Fibroblast of peridontal ligament (primary cell): ENCODE results near the gene ZSWIM8.

Experiments
- DNase-seq: peaks from one replicate; pipeline ENCODE4 v3.0.0-alpha.2; 2010; ENCODE audit errors: extremely low read depth

The ZSWIM8 gene

DNA sequence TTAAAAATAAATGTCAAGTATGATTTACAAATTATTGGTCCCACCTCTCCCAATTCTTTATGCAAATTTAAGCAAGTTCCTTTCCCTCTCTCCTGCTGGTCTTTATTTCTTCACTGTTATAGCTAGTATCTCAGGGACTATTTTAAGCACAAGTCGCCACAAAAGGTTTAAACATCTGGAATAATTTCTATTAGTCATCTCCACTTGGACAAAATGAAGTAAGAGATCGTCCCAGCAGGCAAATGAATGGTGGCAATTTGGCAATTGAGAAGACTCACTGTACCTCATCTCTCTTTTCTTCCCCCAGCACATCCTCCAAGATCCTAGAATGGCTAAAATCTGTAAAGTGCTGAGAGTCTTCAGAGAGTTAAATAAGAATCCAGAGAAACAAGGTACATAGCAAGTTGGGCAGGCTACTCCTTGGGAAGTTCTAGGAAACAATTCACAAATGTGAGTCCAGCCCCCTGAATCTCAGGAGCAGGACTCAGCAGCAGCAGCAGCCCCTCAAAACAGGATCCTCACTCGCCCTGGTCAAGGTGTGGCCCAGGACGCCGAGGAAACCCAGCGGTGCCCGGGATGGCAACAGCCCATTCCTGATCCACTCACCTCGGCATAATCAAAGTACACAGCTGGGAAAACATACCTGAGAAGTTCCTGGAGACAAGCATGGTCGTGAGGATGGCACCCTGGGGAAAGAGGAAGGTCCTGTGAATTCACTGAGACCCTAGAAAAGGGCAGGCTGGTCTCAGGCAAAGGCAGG, 56.3 kb downstream of the ZSWIM8 start:
- DNase-seq: peak; percentile 55

GRCh38 chr10:73842349-73842748, 56.9 kb downstream of the ZSWIM8 start:
- no peak for DNase-seq

- no peak for DNase-seq
Observed at GRCh38 chr10:73843261-73843660, 57.9 kb downstream of the ZSWIM8 start.

DNA sequence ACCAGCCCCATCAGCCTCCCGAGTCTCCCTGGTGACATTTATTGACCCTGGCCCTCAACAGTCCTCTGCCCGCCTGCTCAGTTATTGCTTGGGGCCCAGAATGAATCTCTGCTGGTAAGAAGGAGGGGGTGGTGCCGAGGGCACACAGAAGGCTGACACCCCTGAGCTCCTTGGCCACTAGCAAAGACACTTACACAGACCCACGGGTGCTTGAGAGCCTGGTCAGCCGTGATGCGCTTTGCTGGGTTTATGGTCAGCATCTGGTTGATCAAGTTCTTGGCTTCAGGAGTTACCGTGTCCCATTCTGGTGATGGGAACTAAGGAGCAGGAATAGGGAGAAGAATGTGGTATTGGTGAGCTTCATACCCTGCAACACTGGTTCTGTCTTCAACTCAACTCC, 61.6 kb downstream of the ZSWIM8 start:
- no peak for DNase-seq

- DNase-seq: peak; percentile 83
Observed at GRCh38 chr10:73848821-73849489, 63.5 kb downstream of the ZSWIM8 start.

DNA sequence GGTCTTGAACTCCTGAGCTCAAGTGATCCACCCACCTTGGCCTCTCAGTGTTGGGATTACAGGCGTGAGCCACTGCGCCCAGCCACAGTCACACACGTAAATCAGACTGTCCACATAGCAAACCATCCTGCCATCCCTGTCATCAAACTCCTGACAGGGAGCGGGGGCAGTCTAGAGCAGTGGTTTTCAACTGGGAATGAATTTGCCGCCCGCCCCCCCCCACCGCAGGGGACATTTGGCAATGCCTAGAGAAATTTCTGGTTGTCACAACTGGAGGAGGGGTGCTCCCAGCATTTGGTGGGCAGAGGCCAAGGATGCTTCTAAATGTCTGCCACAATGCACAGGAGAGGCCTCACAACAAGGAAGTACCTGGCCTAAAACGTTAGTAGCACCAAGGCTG, 64.8 kb downstream of the ZSWIM8 start:
- DNase-seq: no peak

DNA sequence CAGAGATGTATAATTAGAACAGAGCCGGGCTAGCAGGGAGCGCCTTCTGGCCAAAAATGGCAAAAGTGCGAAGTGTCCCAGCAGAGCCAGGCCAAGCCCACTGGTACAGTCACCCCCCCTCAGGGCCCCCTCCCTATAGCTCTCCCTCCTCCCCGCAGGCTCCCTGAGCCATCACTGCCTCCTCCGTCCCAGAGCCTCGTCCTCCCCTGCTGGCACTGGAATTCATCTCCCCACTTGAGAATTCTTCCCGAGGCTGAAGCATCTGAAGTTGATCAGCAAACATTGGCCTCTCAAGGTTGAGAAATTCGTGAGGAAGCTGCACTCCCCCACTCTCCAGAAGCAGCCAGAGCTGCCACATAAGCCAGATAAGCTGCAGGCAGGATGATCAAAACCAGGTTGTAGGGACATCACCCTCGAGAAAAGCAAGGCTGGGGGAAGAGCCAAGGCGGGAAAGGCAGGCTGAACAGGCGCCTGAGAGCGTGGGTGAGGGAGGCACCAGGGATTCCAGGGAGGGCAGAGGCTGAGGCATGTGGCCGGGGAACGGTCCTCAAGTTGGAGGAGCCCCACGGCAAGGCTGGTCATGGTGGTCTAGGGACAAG, 65.6 kb downstream of the ZSWIM8 start:
- peak; percentile 97 for DNase-seq
